HepG2 (cell line): ENCODE data around the gene NCOR2. TPM values are rescaled to one million over a fixed set of nuclear protein-coding genes. Genes with fewer than 3 reads are reported as not detected.
A peak's percentile ranks its signal among the peaks of the same experiment; 100 is the strongest.

Source experiments
- ADNP ChIP-seq: sonication (generic); formaldehyde crosslinking; IDR thresholded peaks from 2 replicates; pipeline ENCODE4 v1.4.0; 2020; ENCODE audit warnings: missing genetic modification reagents
- AGO2 ChIP-seq: fragments of 200-400 bp; formaldehyde crosslinking; optimal IDR thresholded peaks from 2 replicates; pipeline ENCODE3; 2017; ENCODE audit warnings: mild to moderate bottlenecking, low read depth, low read length, moderate library complexity
- ARID2 ChIP-seq: sonication (generic); formaldehyde crosslinking; IDR thresholded peaks from 2 replicates; pipeline ENCODE4 v1.8.1; 2022; ENCODE audit warnings: mild to moderate bottlenecking, missing genetic modification reagents, borderline replicate concordance
- BRCA1 ChIP-seq: sonication (generic); formaldehyde crosslinking; IDR thresholded peaks from 2 replicates; pipeline ENCODE4 v1.4.0; 2020; ENCODE audit warnings: missing genetic modification reagents
- CCDC6 ChIP-seq: sonication (generic); formaldehyde crosslinking; IDR thresholded peaks from 2 replicates; pipeline ENCODE4 v1.8.1; 2022; ENCODE audit warnings: mild to moderate bottlenecking, missing genetic modification reagents, moderate library complexity
- CEBPG ChIP-seq: IDR thresholded peaks from 2 replicates; pipeline ENCODE4 v1.6.1; 2016
- HOXD1 ChIP-seq: sonication (generic); formaldehyde crosslinking; IDR thresholded peaks from 2 replicates; pipeline ENCODE4 v1.5.0; 2020; ENCODE audit warnings: missing genetic modification reagents
- RBM22 ChIP-seq: fragments of 200-400 bp; formaldehyde crosslinking; optimal IDR thresholded peaks from 2 replicates; pipeline ENCODE3; 2017; ENCODE audit warnings: mild to moderate bottlenecking, low read length, moderate library complexity
- RBM39 ChIP-seq: fragments of 200-400 bp; formaldehyde crosslinking; IDR thresholded peaks from one replicate; pipeline ENCODE4 v1.6.1; 2018; ENCODE audit warnings: antibody characterized with exemption, mild to moderate bottlenecking, low read depth, low read length; ENCODE audit not compliant: poor library complexity, severe bottlenecking
- THAP11 ChIP-seq: IDR thresholded peaks from 2 replicates; pipeline ENCODE4 v1.6.1; 2016; ENCODE audit warnings: missing biosample characterization, missing genetic modification reagents
- THYN1 ChIP-seq: sonication (generic); formaldehyde crosslinking; IDR thresholded peaks from 2 replicates; pipeline ENCODE4 v1.8.1; 2023; ENCODE audit warnings: low read depth, mild to moderate bottlenecking, moderate library complexity, missing genetic modification reagents, borderline replicate concordance
- YEATS4 ChIP-seq: sonication (generic); formaldehyde crosslinking; IDR thresholded peaks from 2 replicates; pipeline ENCODE4 v1.4.0; 2020; ENCODE audit warnings: missing genetic modification reagents, borderline replicate concordance
- ZFY ChIP-seq: sonication (generic); formaldehyde crosslinking; IDR thresholded peaks from 2 replicates; pipeline ENCODE4 v1.4.0; 2020; ENCODE audit warnings: missing genetic modification reagents
- ZNF232 ChIP-seq: sonication (generic); formaldehyde crosslinking; IDR thresholded peaks from 2 replicates; pipeline ENCODE4 v1.4.0; 2020; ENCODE audit warnings: missing genetic modification reagents, borderline replicate concordance
- ZNF264 ChIP-seq: sonication (generic); formaldehyde crosslinking; IDR thresholded peaks from 2 replicates; pipeline ENCODE4 v1.4.0; 2020; ENCODE audit warnings: missing genetic modification reagents
- ZNF496 ChIP-seq: sonication (generic); formaldehyde crosslinking; IDR thresholded peaks from 2 replicates; pipeline ENCODE4 v1.8.1; 2023; ENCODE audit warnings: mild to moderate bottlenecking, moderate library complexity, missing genetic modification reagents; ENCODE audit not compliant: insufficient replicate concordance
- ZNF546 ChIP-seq: sonication (generic); formaldehyde crosslinking; conservative IDR thresholded peaks from 2 replicates; pipeline ENCODE4 v1.8.1; 2023; ENCODE audit warnings: mild to moderate bottlenecking, missing genetic modification reagents
- ZNF547 ChIP-seq: sonication (generic); formaldehyde crosslinking; IDR thresholded peaks from 2 replicates; pipeline ENCODE4 v1.5.1; 2020; ENCODE audit warnings: mild to moderate bottlenecking, missing genetic modification reagents
- polyA plus RNA-seq, 8 experiments: library from polyadenylated mRNA; depleted of rRNA in 3 of 8; stranded (reverse) in 7 of 8; unstranded in 1 of 8; fragments of >200 nt; fragmentation: Illumina TruSeq in 4 of 8; extraction: Trizol in 4 of 8; gene quantifications; 2 replicates each; pipeline versions ENCODE4 v1.2.1 to v1.2.3, GENCODE V29; 2011 to 2016; ENCODE audit warnings: low read depth in 4 of 8, missing spikeins in 1 of 8, mixed read lengths in 1 of 8; ENCODE audit not compliant: insufficient read depth in 1 of 8
- total RNA-seq, 5 experiments: library from RNA; depleted of rRNA; stranded (reverse); fragments of >200 nt; fragmentation: Illumina TruSeq; extraction: Trizol; gene quantifications; 2 replicates each; pipeline ENCODE4 v1.2.3, GENCODE V29; 2016; ENCODE audit warnings: low read depth in 1 of 5
- TF ChIP-seq, protein P1 (sequence below): sonication (generic); formaldehyde crosslinking; IDR thresholded peaks from 2 replicates; pipeline ENCODE4 v1.5.1; 2020; ENCODE audit warnings: mild to moderate bottlenecking, missing genetic modification reagents
- TF ChIP-seq, protein P2 (sequence below): IDR thresholded peaks from 2 replicates; pipeline ENCODE4 v1.6.1; 2012; ENCODE audit warnings: low read depth, low read length, improper control_type of control experiment
- TF ChIP-seq, protein P3 (sequence below): sonication (generic); formaldehyde crosslinking; IDR thresholded peaks from 2 replicates; pipeline ENCODE4 v1.9.0; 2022; ENCODE audit warnings: low read depth, missing genetic modification reagents

NCOR2 gene
- total and polyA plus RNA-seq, 2 of the 13 experiments (the other 11 are each of a cell fraction or from before 2014, with no cell fraction given): 4.5 to 5.7 TPM

DNA sequence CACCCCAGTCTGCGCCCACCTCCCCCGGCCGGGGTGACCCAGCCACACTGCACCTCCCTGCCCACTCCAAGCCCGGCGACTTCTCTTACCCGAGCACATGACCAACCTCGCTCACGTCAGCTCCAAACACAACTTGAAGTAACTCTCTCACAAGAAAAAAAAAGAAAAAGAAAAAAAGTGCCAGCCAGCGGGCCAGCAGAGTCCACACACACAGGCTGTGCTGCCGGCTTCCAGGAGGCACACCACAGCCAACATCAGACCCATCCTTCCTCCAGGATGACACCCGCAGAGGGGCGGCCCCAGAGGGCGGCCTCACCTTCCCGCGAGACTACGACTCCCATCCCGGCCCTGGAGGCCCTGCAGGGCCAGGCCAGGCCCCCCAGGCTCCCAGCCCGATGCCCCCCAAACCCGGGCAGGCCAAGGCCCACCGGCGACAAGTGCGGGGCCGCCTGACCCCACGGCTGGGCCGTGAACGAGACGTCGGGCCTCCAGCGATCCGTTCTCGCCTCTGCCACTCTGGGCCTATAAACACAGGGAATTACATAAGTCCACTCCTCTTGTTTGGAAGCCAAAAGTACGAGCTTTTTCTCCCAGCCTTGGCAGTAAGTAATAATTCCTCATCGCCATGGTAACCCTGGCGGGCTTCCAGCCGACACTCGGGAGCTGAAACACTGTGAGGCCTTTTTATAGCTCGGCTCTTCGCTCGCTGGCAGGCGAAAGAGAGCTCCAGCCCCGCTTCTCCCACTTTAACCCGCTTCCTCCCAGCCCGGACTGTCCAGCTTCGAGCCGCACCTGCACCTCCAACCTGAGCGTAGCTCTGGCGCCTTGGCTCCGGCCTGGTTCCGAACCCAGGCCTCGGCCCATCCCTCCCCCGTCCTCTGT, 49.1 kb downstream of the NCOR2 start (continued):
- TF ChIP-seq, protein P1, sequence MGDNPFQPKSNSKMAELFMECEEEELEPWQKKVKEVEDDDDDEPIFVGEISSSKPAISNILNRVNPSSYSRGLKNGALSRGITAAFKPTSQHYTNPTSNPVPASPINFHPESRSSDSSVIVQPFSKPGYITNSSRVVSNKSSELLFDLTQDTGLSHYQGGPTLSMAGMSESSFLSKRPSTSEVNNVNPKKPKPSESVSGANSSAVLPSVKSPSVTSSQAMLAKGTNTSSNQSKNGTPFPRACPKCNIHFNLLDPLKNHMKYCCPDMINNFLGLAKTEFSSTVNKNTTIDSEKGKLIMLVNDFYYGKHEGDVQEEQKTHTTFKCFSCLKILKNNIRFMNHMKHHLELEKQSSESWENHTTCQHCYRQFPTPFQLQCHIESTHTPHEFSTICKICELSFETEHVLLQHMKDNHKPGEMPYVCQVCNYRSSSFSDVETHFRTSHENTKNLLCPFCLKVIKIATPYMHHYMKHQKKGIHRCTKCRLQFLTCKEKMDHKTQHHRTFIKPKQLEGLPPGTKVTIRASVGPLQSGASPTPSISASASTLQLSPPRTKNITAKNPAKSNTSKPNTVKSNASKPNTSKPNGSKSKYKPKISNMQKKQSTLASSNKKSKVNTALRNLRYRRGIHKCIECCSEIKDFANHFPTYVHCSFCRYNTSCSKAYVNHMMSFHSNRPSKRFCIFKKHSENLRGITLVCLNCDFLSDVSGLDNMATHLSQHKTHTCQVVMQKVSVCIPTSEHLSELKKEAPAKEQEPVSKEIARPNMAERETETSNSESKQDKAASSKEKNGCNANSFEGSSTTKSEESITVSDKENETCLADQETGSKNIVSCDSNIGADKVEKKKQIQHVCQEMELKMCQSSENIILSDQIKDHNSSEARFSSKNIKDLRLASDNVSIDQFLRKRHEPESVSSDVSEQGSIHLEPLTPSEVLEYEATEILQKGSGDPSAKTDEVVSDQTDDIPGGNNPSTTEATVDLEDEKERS (CRISPR knock-in tag): peak; percentile 53; the same call in 1 of the 2 replicates
- TF ChIP-seq, protein P2, sequence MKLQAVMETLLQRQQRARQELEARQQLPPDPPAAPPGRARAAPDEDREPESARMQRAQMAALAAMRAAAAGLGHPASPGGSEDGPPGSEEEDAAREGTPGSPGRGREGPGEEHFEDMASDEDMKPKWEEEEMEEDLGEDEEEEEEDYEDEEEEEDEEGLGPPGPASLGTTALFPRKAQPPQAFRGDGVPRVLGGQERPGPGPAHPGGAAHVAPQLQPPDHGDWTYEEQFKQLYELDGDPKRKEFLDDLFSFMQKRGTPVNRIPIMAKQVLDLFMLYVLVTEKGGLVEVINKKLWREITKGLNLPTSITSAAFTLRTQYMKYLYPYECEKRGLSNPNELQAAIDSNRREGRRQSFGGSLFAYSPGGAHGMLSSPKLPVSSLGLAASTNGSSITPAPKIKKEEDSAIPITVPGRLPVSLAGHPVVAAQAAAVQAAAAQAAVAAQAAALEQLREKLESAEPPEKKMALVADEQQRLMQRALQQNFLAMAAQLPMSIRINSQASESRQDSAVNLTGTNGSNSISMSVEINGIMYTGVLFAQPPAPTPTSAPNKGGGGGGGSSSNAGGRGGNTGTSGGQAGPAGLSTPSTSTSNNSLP: no peak
- TF ChIP-seq ARID2 (CRISPR knock-in tag) (0 out of 2 replicates have a peak, but pooled peaks have one; percentile 35), RBM39 (no peak), ZNF264 (CRISPR knock-in tag) (peak; percentile 76; the same call in 1 of the 2 replicates), YEATS4 (CRISPR knock-in tag) (peak; percentile 85), ADNP (CRISPR knock-in tag) (no peak), ZNF232 (peak; percentile 82; the same call in 1 of the 2 replicates), ZFY (CRISPR knock-in tag) (peak; percentile 97), THAP11 (CRISPR knock-in tag) (peak; percentile 43), THYN1 (CRISPR knock-in tag) (no peak), ZNF547 (CRISPR knock-in tag) (peak; percentile 78), CEBPG (CRISPR knock-in tag) (0 out of 2 replicates have a peak, but pooled peaks have one; percentile 4), RBM22 (peak; percentile 55), ZNF546 (CRISPR knock-in tag) (0 out of 2 replicates have a peak, but pooled peaks have one; percentile 62), AGO2 (peak; percentile 62), HOXD1 (CRISPR knock-in tag) (peak; percentile 84; the same call in 1 of the 2 replicates), ZNF496 (CRISPR knock-in tag) (no peak), BRCA1 (CRISPR knock-in tag) (peak; percentile 73; the same call in 1 of the 2 replicates), CCDC6 (CRISPR knock-in tag) (no peak)
- TF ChIP-seq, protein P3, sequence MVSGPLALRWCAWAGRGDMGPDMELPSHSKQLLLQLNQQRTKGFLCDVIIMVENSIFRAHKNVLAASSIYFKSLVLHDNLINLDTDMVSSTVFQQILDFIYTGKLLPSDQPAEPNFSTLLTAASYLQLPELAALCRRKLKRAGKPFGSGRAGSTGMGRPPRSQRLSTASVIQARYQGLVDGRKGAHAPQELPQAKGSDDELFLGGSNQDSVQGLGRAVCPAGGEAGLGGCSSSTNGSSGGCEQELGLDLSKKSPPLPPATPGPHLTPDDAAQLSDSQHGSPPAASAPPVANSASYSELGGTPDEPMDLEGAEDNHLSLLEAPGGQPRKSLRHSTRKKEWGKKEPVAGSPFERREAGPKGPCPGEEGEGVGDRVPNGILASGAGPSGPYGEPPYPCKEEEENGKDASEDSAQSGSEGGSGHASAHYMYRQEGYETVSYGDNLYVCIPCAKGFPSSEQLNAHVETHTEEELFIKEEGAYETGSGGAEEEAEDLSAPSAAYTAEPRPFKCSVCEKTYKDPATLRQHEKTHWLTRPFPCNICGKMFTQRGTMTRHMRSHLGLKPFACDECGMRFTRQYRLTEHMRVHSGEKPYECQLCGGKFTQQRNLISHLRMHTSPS (CRISPR knock-in tag): 0 out of 2 replicates have a peak, but pooled peaks have one; percentile 28
